Breast epithelium (tissue), 3 donors: ENCODE data around the gene ERGIC1.

Experiments
- POLR2A ChIP-seq: fragments of 450-650 bp; IDR thresholded peaks from one replicate; pipeline ENCODE4 v1.6.1; 2016; ENCODE audit warnings: antibody characterized with exemption, mild to moderate bottlenecking, moderate library complexity
- POLR2AphosphoS5 ChIP-seq, 3 donors: sonication (generic); formaldehyde crosslinking; IDR thresholded peaks; one replicate each; pipeline ENCODE4 v1.6.1; 2017; ENCODE audit warnings: antibody characterized with exemption in 3 of 3
- TF ChIP-seq, protein P1 (sequence below), 3 donors: fragments of 450-650 bp; IDR thresholded peaks; one replicate each; pipeline ENCODE4 v1.5.1; 2016 to 2017; ENCODE audit warnings: antibody characterized with exemption in 3 of 3, mild to moderate bottlenecking in 3 of 3, moderate library complexity in 3 of 3

DNA sequence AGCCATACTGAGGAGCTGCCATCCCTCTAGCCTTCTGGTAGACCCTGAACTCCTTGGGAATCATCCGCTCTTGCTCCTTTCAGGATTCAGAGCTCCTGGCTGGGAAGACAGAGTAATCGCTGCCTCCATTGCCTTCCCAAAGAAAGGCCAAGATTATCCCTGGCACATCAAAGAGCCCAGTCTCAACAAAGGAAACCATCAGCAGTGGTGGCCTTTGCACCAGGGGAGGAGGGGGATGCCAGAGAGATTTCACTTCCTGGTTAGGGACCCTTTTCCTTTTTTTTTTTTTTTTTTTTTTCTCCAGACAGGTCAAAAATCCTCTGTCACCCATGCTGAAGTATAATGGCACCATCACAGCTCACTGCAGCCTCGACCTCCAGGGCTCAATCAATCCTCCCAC is 16.0 kb upstream of the ERGIC1 start:
- TF ChIP-seq, protein P1, sequence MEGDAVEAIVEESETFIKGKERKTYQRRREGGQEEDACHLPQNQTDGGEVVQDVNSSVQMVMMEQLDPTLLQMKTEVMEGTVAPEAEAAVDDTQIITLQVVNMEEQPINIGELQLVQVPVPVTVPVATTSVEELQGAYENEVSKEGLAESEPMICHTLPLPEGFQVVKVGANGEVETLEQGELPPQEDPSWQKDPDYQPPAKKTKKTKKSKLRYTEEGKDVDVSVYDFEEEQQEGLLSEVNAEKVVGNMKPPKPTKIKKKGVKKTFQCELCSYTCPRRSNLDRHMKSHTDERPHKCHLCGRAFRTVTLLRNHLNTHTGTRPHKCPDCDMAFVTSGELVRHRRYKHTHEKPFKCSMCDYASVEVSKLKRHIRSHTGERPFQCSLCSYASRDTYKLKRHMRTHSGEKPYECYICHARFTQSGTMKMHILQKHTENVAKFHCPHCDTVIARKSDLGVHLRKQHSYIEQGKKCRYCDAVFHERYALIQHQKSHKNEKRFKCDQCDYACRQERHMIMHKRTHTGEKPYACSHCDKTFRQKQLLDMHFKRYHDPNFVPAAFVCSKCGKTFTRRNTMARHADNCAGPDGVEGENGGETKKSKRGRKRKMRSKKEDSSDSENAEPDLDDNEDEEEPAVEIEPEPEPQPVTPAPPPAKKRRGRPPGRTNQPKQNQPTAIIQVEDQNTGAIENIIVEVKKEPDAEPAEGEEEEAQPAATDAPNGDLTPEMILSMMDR (IDR thresholded peaks at IDR 0.05), result no peak
- TF ChIP-seq POLR2A (no peak), POLR2AphosphoS5 (IDR thresholded peaks at IDR 0.05) (no peak)
